ENCODE measurements around the gene SLC29A1. TPM values are rescaled to one million over a fixed set of nuclear protein-coding genes. Genes with fewer than 3 reads are reported as not detected.

SLC29A1 gene
- total and polyA plus RNA-seq, 9 of the 15 experiments (the other 6 are each of a cell fraction or from before 2014, with no cell fraction given) = 18.9 to 170 (median 57.7) TPM

- H3K79me2 ChIP-seq (ENCODE audit: control insufficient read depth, insufficient read depth, low read length) = no peaks in the 10 kb centered on the region
- H3K27ac ChIP-seq (ENCODE audit: extremely low read depth, low read depth, low read length) = no peak overlapping the region
- WGBS (ENCODE audit: insufficient coverage, low coverage, missing lambda C conversion rate) = 22% methylated on average over 4 of the region's 4 CpGs
- no peaks in the 10 kb centered on the region for H3K9me3 ChIP-seq (replicated peaks; ENCODE audit: control insufficient read depth, insufficient read depth, low read depth, low read length)
- intact Hi-C loops (cut with micrococcal nuclease) = no loop called here
- ATAC-seq (peak; percentile 24), DNase-seq (ENCODE audit: extremely low read depth in 1 of 4, low spot score in 3 of 4) (no peak), FAIRE-seq (no peak)
- no peaks in the 10 kb centered on the region for H3K36me3 ChIP-seq (ENCODE audit: control insufficient read depth, insufficient read depth, low read length)
- peaks cover 2 to 21% of the 10 kb centered on the region in 2 experiments; a peak in 2 of 5 replicates for H3K27me3 ChIP-seq (ENCODE audit: control insufficient read depth in 2 of 2, insufficient read depth in 2 of 2, low read length in 2 of 2)
- CTCF ChIA-PET (ENCODE audit: low intra/inter-chr PET ratio) = no interaction called here
- no peak overlapping the region for H3K4me3 ChIP-seq
- H2AFZ ChIP-seq (ENCODE audit: low read depth, low read length) = no peak overlapping the region
- POLR2A ChIA-PET = interaction anchor here (0.5 to 3.0 kb wide), 9 partner anchors 10 to 631 kb away, joined by 3 to 17 read pairs (median 3); partner anchors contain the start of gene HSP90AB1
- no peak overlapping the region for H3K9ac ChIP-seq (ENCODE audit: insufficient read depth in 1 of 2, low read depth in 2 of 2, low read length in 2 of 2)
- in situ Hi-C loops (cut with MboI) = no loop called here
- H3K4me2 ChIP-seq (ENCODE audit: insufficient read depth, low read length) = no peak overlapping the region
- TF ChIP-seq ZC3H8 (IDR thresholded peaks at IDR 0.05) (no peak), PTTG1 (tag; IDR thresholded peaks at IDR 0.05; ENCODE audit: low read depth) (no peak), EZH2 (IDR thresholded peaks at IDR 0.05; ENCODE audit: borderline replicate concordance, low read depth, low read length) (no peak), GABPA (tag; conservative IDR thresholded peaks at IDR 0.05; ENCODE audit: low read depth) (no peak), USF2 (CRISPR knock-in tag; IDR thresholded peaks at IDR 0.05) (no peak), TSHZ1 (CRISPR knock-in tag; IDR thresholded peaks at IDR 0.05) (no peak), HOXB6 (CRISPR knock-in tag; IDR thresholded peaks at IDR 0.05; ENCODE audit: borderline replicate concordance) (no peak), GTF2A2 (tag; IDR thresholded peaks at IDR 0.05) (no peak), ZBTB11 (CRISPR knock-in tag; IDR thresholded peaks at IDR 0.05) (no peak), MEIS2 (IDR thresholded peaks at IDR 0.05; ENCODE audit: partially characterized antibody) (no peak), ZNF644 (tag; IDR thresholded peaks at IDR 0.05; ENCODE audit: low read depth) (no peak), ZNF140 (CRISPR knock-in tag; IDR thresholded peaks at IDR 0.05) (no peak), RFX5 (IDR thresholded peaks at IDR 0.05; ENCODE audit: low read depth, low read length) (no peak), ERF (CRISPR knock-in tag; IDR thresholded peaks at IDR 0.05) (no peak), ZNF764 (CRISPR knock-in tag; IDR thresholded peaks at IDR 0.05; ENCODE audit: low read depth) (no peak)
- peaks cover 0 to 13% of the 10 kb centered on the region in 2 experiments; a peak in 2 of 5 replicates for H3K4me1 ChIP-seq (replicated peaks in 1 of 2; ENCODE audit: control insufficient read depth in 2 of 2, insufficient read depth in 2 of 2, low read length in 2 of 2)
- BruUV-seq (replicated peaks) = no TSS peak
- H4K20me1 ChIP-seq (replicated peaks; ENCODE audit: control insufficient read depth, insufficient read depth, low read length) = no peaks in the 10 kb centered on the region
- no peaks in the 10 kb centered on the region for H3K9me1 ChIP-seq (ENCODE audit: control insufficient read depth, insufficient read depth, low read length)
Measured at GRCh38 chr6:44180406-44180805, 43.0 kb upstream of the SLC29A1 start.
